ENCODE data around the gene STK32B. TPM values are rescaled to one million over a fixed set of nuclear protein-coding genes. Genes with fewer than 3 reads are reported as not detected.

STK32B gene
- total and polyA plus RNA-seq, 9 of the 15 experiments (the other 6 are each of a cell fraction or from before 2014, with no cell fraction given) = 0.03 to 0.20 (median 0.07) TPM; not detected in 2

DNA sequence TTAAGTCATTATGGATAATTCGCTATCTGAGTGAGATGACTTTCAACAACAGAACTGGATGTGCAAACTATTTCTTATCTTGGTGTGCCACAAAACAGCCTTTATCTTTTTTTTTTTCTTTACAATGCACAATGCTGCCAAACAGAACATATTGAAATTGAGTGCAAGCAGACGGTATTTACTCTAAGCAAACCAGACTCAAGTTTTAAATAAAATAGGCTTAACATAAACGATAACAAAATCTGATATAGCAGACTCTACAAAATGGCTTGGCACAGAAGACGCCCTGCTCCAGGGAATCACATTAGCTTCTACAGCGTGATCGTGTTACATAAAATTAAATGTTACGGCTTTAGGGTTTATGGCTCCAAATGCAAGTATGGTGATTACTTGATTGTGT lies 9.6 kb upstream of the STK32B start:
- Histone ChIP-seq H3K9me3 (replicated peaks; ENCODE audit: control insufficient read depth, insufficient read depth, low read depth, low read length) (no peaks in the 10 kb centered on the region), H3K4me1 (replicated peaks in 1 of 2; ENCODE audit: control insufficient read depth in 2 of 2, insufficient read depth in 2 of 2, low read length in 2 of 2) (peaks cover 13 to 45% of the 10 kb centered on the region in 2 experiments), H3K36me3 (ENCODE audit: control insufficient read depth, insufficient read depth, low read length) (no peaks in the 10 kb centered on the region), H3K9me1 (ENCODE audit: control insufficient read depth, insufficient read depth, low read length) (no peaks in the 10 kb centered on the region), H3K9ac (ENCODE audit: insufficient read depth in 1 of 2, low read depth in 2 of 2, low read length in 2 of 2) (no peak overlapping the region), H3K27ac (ENCODE audit: extremely low read depth, low read depth, low read length) (no peak overlapping the region), H3K4me2 (ENCODE audit: insufficient read depth, low read length) (peak overlapping the region; percentile 26; the same call in 1 of the 2 replicates), H2AFZ (ENCODE audit: low read depth, low read length) (peak overlapping the region; percentile 48), H3K27me3 (ENCODE audit: control insufficient read depth in 2 of 2, insufficient read depth in 2 of 2, low read length in 2 of 2) (no peaks in the 10 kb centered on the region), H4K20me1 (replicated peaks; ENCODE audit: control insufficient read depth, insufficient read depth, low read length) (no peaks in the 10 kb centered on the region), H3K4me3 (no peak overlapping the region), H3K79me2 (ENCODE audit: control insufficient read depth, insufficient read depth, low read length) (no peaks in the 10 kb centered on the region)
- TF ChIP-seq CBFA2T2 (conservative IDR thresholded peaks at IDR 0.05) = peak; percentile 30; the same call in 1 of the 2 replicates
- peak; percentile 81 for TF ChIP-seq SOX6 (IDR thresholded peaks at IDR 0.05)
- 0 out of 2 replicates have a peak, but pooled peaks have one; percentile 32 for TF ChIP-seq TCF3 (CRISPR knock-in tag; IDR thresholded peaks at IDR 0.05)
- peak; percentile 58; the same call in 1 of the 2 replicates for TF ChIP-seq SMARCA4 (IDR thresholded peaks at IDR 0.05)
- peak; percentile 56 for TF ChIP-seq TAL1 (IDR thresholded peaks at IDR 0.05)
- TF ChIP-seq TBP (optimal IDR thresholded peaks at IDR 0.05; ENCODE audit: low read depth, low read length) = no peak
- peak; percentile 51 for TF ChIP-seq EP300 (IDR thresholded peaks at IDR 0.05; ENCODE audit: low read length)
- TF ChIP-seq, protein P1, sequence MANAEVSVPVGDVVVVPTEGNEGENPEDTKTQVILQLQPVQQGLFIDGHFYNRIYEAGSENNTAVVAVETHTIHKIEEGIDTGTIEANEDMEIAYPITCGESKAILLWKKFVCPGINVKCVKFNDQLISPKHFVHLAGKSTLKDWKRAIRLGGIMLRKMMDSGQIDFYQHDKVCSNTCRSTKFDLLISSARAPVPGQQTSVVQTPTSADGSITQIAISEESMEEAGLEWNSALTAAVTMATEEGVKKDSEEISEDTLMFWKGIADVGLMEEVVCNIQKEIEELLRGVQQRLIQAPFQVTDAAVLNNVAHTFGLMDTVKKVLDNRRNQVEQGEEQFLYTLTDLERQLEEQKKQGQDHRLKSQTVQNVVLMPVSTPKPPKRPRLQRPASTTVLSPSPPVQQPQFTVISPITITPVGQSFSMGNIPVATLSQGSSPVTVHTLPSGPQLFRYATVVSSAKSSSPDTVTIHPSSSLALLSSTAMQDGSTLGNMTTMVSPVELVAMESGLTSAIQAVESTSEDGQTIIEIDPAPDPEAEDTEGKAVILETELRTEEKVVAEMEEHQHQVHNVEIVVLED (CRISPR knock-in tag; IDR thresholded peaks at IDR 0.05) = no peak
- peak; percentile 23; the same call in 1 of the 2 replicates for TF ChIP-seq FOXA1 (IDR thresholded peaks at IDR 0.05; ENCODE audit: borderline replicate concordance)
- peak; percentile 29; the same call in 1 of the 2 replicates for TF ChIP-seq TEAD4 (IDR thresholded peaks at IDR 0.05; ENCODE audit: low read length)
- TF ChIP-seq TEAD4 (CRISPR knock-in tag; IDR thresholded peaks at IDR 0.05; ENCODE audit: borderline replicate concordance) = no peak
- TF ChIP-seq WHSC1 (IDR thresholded peaks at IDR 0.05; ENCODE audit: low read length) = no peak
- TF ChIP-seq FOXK2 (conservative IDR thresholded peaks at IDR 0.05 in 1 of 2, IDR thresholded peaks at IDR 0.05 in 1 of 2; ENCODE audit: low read depth in 2 of 2) = 0 out of 4 replicates have a peak, but pooled peaks have one; percentile 20 to 35
- peak; percentile 59 for TF ChIP-seq CBFA2T3 (IDR thresholded peaks at IDR 0.05)
- TF ChIP-seq DPF2 (IDR thresholded peaks at IDR 0.05) = peak; percentile 54; the same call in 1 of the 2 replicates
- TF ChIP-seq ZNF384 (IDR thresholded peaks at IDR 0.05; ENCODE audit: low read depth, low read length) = peak; percentile 79; the same call in 1 of the 2 replicates
- TF ChIP-seq GABPA (tag; conservative IDR thresholded peaks at IDR 0.05; ENCODE audit: low read depth) = no peak
- TF ChIP-seq ARID1B (IDR thresholded peaks at IDR 0.05) = peak; percentile 57
- ChIA-PET CTCF (ENCODE audit: low intra/inter-chr PET ratio) (no interaction called here), POLR2A (interaction anchor here (1.2 to 1.7 kb wide), 2 partner anchors 11 kb away, joined by 3 to 4 read pairs; no protein-coding TSS in a partner anchor)
- 39% methylated on average over 7 of the region's 7 CpGs for WGBS (ENCODE audit: insufficient coverage, low coverage, missing lambda C conversion rate)
- in situ Hi-C loops (cut with MboI) (no loop called here), intact Hi-C loops (cut with micrococcal nuclease) (no loop called here)
- no TSS peak for BruUV-seq (replicated peaks)
- no peak for FAIRE-seq
- no peak for DNase-seq (ENCODE audit: extremely low read depth in 1 of 4, low spot score in 3 of 4)
- no peak for ATAC-seq
